ENCODE measurements around the gene PPP1R10. TPM values are rescaled to one million over a fixed set of nuclear protein-coding genes. Genes with fewer than 3 reads are reported as not detected.
A peak's percentile ranks its signal among the peaks of the same experiment; 100 is the strongest.

PPP1R10 gene
- total and polyA plus RNA-seq, 10 donors: 13.5 to 86.2 (median 67.2) TPM

DNA sequence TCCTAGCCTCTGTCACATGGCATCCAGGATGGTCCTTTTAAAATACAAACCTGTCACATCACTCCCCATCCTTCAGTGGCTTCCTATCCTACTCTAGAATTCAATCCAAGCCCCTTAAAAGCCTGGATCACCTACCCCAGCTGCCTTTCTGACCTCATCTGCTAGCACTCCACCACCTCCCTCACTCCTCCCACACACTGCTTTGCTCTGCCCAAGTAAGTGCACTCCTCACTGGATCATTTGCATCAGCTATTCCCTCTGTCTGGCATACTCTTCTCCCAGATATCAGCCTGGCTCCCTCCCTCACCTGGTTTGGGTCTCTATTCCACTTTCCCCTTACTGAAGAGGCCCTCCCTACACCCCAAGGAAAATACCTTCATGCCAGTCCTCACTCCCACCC is 40.4 kb upstream of the PPP1R10 start:
- peaks cover 0 to 13% (median 0%) of the 10 kb centered on the region in 6 donors for H3K4me1 ChIP-seq
- H3K4me3 ChIP-seq: no peak overlapping the region
- H3K9me3 ChIP-seq: no peaks in the 10 kb centered on the region
- no peak for DNase-seq
- H3K27ac ChIP-seq: no peak overlapping the region
- TF ChIP-seq POLR2AphosphoS5 (IDR thresholded peaks at IDR 0.05) (no peak), POLR2A (IDR thresholded peaks at IDR 0.05) (no peak)
- TF ChIP-seq, protein P1, sequence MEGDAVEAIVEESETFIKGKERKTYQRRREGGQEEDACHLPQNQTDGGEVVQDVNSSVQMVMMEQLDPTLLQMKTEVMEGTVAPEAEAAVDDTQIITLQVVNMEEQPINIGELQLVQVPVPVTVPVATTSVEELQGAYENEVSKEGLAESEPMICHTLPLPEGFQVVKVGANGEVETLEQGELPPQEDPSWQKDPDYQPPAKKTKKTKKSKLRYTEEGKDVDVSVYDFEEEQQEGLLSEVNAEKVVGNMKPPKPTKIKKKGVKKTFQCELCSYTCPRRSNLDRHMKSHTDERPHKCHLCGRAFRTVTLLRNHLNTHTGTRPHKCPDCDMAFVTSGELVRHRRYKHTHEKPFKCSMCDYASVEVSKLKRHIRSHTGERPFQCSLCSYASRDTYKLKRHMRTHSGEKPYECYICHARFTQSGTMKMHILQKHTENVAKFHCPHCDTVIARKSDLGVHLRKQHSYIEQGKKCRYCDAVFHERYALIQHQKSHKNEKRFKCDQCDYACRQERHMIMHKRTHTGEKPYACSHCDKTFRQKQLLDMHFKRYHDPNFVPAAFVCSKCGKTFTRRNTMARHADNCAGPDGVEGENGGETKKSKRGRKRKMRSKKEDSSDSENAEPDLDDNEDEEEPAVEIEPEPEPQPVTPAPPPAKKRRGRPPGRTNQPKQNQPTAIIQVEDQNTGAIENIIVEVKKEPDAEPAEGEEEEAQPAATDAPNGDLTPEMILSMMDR (IDR thresholded peaks at IDR 0.05 in 8 of 11, conservative IDR thresholded peaks at IDR 0.05 in 3 of 11): no peak
- intact Hi-C loops (cut with DNase I; ENCODE audit: low total_unique reads): no loop called here
- peaks cover 9 to 100% (median 96%) of the 10 kb centered on the region in 6 donors for H3K36me3 ChIP-seq
- no peaks in the 10 kb centered on the region for H3K27me3 ChIP-seq (replicated peaks in 1 of 7)

DNA sequence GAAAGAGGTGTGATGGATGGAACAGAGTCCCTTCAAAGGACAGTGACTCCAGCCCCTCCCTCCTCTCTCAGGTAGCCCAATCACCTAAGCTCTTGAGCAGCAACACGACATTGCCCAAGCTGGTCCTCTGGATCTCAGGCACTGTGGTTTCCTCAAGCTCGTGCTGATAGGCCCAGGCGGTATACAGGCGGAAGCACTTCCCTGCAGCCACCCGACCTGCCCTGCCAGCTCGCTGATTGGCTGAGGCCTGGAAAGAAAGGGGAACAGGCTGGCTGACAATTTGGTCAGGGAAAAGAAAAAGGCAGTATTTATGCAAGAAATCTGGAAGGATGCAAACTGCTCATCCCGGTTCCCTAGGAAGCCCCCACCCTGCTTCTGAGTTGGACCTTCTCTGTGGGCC is 39.5 kb upstream of the PPP1R10 start:
- Histone ChIP-seq H3K27me3 (replicated peaks in 1 of 7) (no peaks in the 10 kb centered on the region), H3K9me3 (no peaks in the 10 kb centered on the region), H3K36me3 (peaks cover 9 to 100% (median 93%) of the 10 kb centered on the region in 6 donors), H3K27ac (peak overlapping the region in 1 of 8 donors; percentile 5), H3K4me3 (no peak overlapping the region), H3K4me1 (peaks cover 0 to 13% (median 0%) of the 10 kb centered on the region in 6 donors)
- intact Hi-C loops (cut with DNase I; ENCODE audit: low total_unique reads): no loop called here
- TF ChIP-seq POLR2AphosphoS5 (IDR thresholded peaks at IDR 0.05): peak in 1 of 3 donors; percentile 11
- TF ChIP-seq, protein P1 (IDR thresholded peaks at IDR 0.05 in 8 of 11, conservative IDR thresholded peaks at IDR 0.05 in 3 of 11): no peak
- no peak for DNase-seq
- WGBS, 5 donors: 50 to 84% (median 60%) methylated on average over 7 of the region's 7 CpGs

DNA sequence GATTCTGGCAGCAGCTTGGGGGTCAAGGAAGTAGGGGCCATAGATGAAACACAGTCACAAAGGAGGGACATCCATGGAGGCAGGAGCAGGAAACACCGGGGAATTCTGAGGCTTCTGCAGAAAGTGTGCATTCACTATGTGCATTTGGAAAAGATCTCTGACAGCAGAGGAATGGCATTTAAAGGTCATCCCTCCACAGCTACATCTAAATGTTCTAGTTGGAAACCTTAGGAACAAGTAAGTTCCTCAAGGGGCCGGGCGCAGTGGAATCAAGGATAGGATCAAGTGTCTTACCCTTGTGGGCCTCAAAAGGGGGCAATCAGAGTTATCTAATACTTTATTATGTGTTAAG is 38.7 kb upstream of the PPP1R10 start:
- Histone ChIP-seq H3K9me3 (no peaks in the 10 kb centered on the region), H3K4me1 (peaks cover 0 to 13% (median 0%) of the 10 kb centered on the region in 6 donors), H3K36me3 (peaks cover 9 to 100% (median 93%) of the 10 kb centered on the region in 6 donors), H3K4me3 (no peak overlapping the region), H3K27ac (no peak overlapping the region), H3K27me3 (replicated peaks in 1 of 7) (no peaks in the 10 kb centered on the region)
- intact Hi-C loops (cut with DNase I; ENCODE audit: low total_unique reads): no loop called here
- WGBS, 5 donors: 88 to 98% (median 94%) methylated on average over 3 of the region's 3 CpGs
- TF ChIP-seq POLR2A (IDR thresholded peaks at IDR 0.05) (no peak), POLR2AphosphoS5 (IDR thresholded peaks at IDR 0.05) (no peak)
- no peak for DNase-seq

DNA sequence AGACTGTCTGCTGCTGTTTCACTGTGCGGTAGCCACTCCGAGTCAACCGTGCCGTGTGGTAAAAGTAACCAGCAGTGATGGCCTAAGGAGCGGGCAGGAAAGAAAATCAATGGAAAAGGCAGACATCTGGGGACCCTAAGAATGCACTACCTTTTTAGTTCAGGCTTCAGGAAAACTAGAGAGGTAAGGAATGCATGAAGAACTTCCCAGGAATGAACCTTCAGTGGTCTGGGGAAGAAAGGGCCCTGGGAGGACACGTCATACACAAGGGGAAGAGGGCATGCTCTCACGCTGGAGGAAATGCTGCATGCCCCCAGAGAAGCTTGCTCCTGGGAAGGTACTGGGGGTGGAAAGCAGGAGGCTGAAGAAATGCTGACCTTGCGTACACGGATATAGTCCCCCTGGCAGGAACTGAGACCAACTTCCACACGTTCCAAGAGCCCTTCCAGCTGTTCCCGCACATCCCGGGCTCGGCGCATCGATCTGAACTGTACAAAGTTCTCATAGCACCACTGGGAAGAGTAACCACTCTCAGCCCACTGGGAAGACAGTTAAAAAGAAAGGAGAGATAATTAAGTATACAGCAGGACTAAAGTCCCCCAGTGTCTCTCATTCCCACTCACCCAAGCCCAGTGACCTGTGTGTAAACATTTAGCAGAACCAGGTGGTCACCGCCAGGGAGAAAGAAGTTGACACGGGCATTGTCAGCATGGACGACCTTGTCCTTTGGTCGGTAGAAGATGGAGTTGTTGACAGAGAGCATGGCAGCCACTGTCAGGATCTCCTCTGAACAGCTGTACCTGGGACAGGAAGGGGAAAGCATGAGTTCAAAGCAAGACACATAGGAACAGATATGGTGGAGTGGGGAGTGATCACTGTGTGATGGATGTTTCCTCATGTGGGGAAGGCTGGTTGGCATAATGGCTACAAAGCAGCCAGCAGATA is 38.0 kb upstream of the PPP1R10 start:
- Histone ChIP-seq H3K4me3 (no peak overlapping the region), H3K9me3 (no peaks in the 10 kb centered on the region), H3K36me3 (peaks cover 9 to 100% (median 88%) of the 10 kb centered on the region in 6 donors), H3K4me1 (peaks cover 0 to 13% (median 0%) of the 10 kb centered on the region in 6 donors), H3K27me3 (replicated peaks in 1 of 7) (no peaks in the 10 kb centered on the region), H3K27ac (no peak overlapping the region)
- intact Hi-C loops (cut with DNase I; ENCODE audit: low total_unique reads): no loop called here
- TF ChIP-seq, protein P1 (IDR thresholded peaks at IDR 0.05 in 8 of 11, conservative IDR thresholded peaks at IDR 0.05 in 3 of 11): no peak
- TF ChIP-seq POLR2AphosphoS5 (IDR thresholded peaks at IDR 0.05): no peak
- no peak for TF ChIP-seq POLR2A (IDR thresholded peaks at IDR 0.05)
- WGBS, 5 donors: 90 to 95% (median 92%) methylated on average over 19 of the region's 19 CpGs
- DNase-seq: no peak
